ENCODE results near the gene CXorf49B.

- TF ChIP-seq, protein P1, sequence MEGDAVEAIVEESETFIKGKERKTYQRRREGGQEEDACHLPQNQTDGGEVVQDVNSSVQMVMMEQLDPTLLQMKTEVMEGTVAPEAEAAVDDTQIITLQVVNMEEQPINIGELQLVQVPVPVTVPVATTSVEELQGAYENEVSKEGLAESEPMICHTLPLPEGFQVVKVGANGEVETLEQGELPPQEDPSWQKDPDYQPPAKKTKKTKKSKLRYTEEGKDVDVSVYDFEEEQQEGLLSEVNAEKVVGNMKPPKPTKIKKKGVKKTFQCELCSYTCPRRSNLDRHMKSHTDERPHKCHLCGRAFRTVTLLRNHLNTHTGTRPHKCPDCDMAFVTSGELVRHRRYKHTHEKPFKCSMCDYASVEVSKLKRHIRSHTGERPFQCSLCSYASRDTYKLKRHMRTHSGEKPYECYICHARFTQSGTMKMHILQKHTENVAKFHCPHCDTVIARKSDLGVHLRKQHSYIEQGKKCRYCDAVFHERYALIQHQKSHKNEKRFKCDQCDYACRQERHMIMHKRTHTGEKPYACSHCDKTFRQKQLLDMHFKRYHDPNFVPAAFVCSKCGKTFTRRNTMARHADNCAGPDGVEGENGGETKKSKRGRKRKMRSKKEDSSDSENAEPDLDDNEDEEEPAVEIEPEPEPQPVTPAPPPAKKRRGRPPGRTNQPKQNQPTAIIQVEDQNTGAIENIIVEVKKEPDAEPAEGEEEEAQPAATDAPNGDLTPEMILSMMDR (IDR thresholded peaks at IDR 0.05; ENCODE audit: low read depth, low read length, poor library complexity, severe bottlenecking) = no peak
- no peak for TF ChIP-seq EZH2phosphoT487 (IDR thresholded peaks at IDR 0.05; ENCODE audit: borderline replicate concordance, low read length)
Measured at GRCh38 chrX:71815906-71816156, 52.7 kb downstream of the CXorf49B start.

All from DOHH2 (cell line).